Effector CD8-positive, alpha-beta T cell (primary cell): ENCODE data around the gene MTX1.
A peak's percentile ranks its signal among the peaks of the same experiment; 100 is the strongest.
"Not testable (repeated sequence)": the region's sequence is repeated elsewhere in the genome, so short reads cannot be mapped to it uniquely, and the experiment has no call there.

Experiments
- DNase-seq: peaks from one replicate; lab custom pipeline; 2025; lab: John Stamatoyannopoulos, UW
- total RNA-seq, 4 experiments: gene quantifications; one replicate each; lab custom pipeline; 2026; lab: John Stamatoyannopoulos, UW

MTX1 gene
- 10.5 to 25.7 (median 15.7) reads per million in 4 experiments for total RNA-seq

- peak; percentile 87 for DNase-seq
These were observed at the start of gene MTX1 for GRCh38 chr1:155208541-155209311. Gene MTX1, plus strand, starts transcription at chr1:155208695. Its CDS starts 110 bp downstream, at chr1:155208805.

GRCh38 chr1:155158991-155159390 is 49.5 kb upstream of the MTX1 start:
- no peak for DNase-seq

- no peak for DNase-seq
These were observed 48.4 kb upstream of the MTX1 start for GRCh38 chr1:155160128-155160527.

- DNase-seq: not testable (repeated sequence)
These were observed 45.9 kb upstream of the MTX1 start for GRCh38 chr1:155162631-155163030.

GRCh38 chr1:155163785-155164184 is 44.7 kb upstream of the MTX1 start:
- not testable (repeated sequence) for DNase-seq

GRCh38 chr1:155164625-155165024 is 43.9 kb upstream of the MTX1 start:
- DNase-seq: not testable (repeated sequence)

GRCh38 chr1:155166051-155166470 is 42.4 kb upstream of the MTX1 start:
- no peak for DNase-seq

- DNase-seq: no peak
These were observed 41.9 kb upstream of the MTX1 start for GRCh38 chr1:155166471-155167165.

GRCh38 chr1:155167166-155168104 is 41.1 kb upstream of the MTX1 start:
- DNase-seq: peak; percentile 75

GRCh38 chr1:155168105-155168445 is 40.4 kb upstream of the MTX1 start:
- DNase-seq: not testable (repeated sequence)

GRCh38 chr1:155168456-155169210 is 39.9 kb upstream of the MTX1 start:
- no peak for DNase-seq

GRCh38 chr1:155169541-155169940 is 39.0 kb upstream of the MTX1 start:
- DNase-seq: no peak

GRCh38 chr1:155170101-155170785 is 38.3 kb upstream of the MTX1 start:
- DNase-seq: no peak

GRCh38 chr1:155170806-155171205 is 37.7 kb upstream of the MTX1 start:
- no peak for DNase-seq

GRCh38 chr1:155171836-155172731 is 36.4 kb upstream of the MTX1 start:
- DNase-seq: no peak

GRCh38 chr1:155172732-155173477 is 35.6 kb upstream of the MTX1 start, which contains the start of gene KRTCAP2:
Gene KRTCAP2, minus strand, starts transcription at chr1:155173304. Its CDS starts 80 bp downstream, at chr1:155173224.
- peak; percentile 91 for DNase-seq

- peak; percentile 38 for DNase-seq
These were observed 34.8 kb upstream of the MTX1 start, which contains the start of gene TRIM46 for GRCh38 chr1:155173478-155174323. Gene TRIM46, plus strand, starts transcription at chr1:155173849. Its CDS starts 118 bp downstream, at chr1:155173967.
